ENCODE results near the gene HMCES.

HMCES gene

GRCh38 chr3:129261894-129262293 is 16.8 kb upstream of the HMCES start:
- TF ChIP-seq ZBTB7A (IDR thresholded peaks at IDR 0.05; ENCODE audit: low read depth) (no peak), NFIC (IDR thresholded peaks at IDR 0.05) (no peak), CREB1 (IDR thresholded peaks at IDR 0.05; ENCODE audit: low read depth) (no peak), TEAD4 (IDR thresholded peaks at IDR 0.05) (no peak), USF1 (IDR thresholded peaks at IDR 0.05) (no peak), CEBPB (IDR thresholded peaks at IDR 0.05) (no peak), EP300 (IDR thresholded peaks at IDR 0.05; ENCODE audit: borderline replicate concordance) (no peak), TCF12 (IDR thresholded peaks at IDR 0.05; ENCODE audit: low read depth) (no peak), RAD21 (IDR thresholded peaks at IDR 0.05; ENCODE audit: low read depth) (no peak), TAF1 (IDR thresholded peaks at IDR 0.05; ENCODE audit: low read depth) (no peak), EGR1 (IDR thresholded peaks at IDR 0.05) (no peak), FOXM1 (IDR thresholded peaks at IDR 0.05; ENCODE audit: borderline replicate concordance, low read depth) (no peak)
- TF ChIP-seq, protein P1, sequence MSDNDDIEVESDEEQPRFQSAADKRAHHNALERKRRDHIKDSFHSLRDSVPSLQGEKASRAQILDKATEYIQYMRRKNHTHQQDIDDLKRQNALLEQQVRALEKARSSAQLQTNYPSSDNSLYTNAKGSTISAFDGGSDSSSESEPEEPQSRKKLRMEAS (IDR thresholded peaks at IDR 0.05), result no peak

- TF ChIP-seq CREB1 (IDR thresholded peaks at IDR 0.05; ENCODE audit: low read depth) (no peak), CEBPB (IDR thresholded peaks at IDR 0.05) (no peak), ZBTB7A (IDR thresholded peaks at IDR 0.05; ENCODE audit: low read depth) (no peak), EP300 (IDR thresholded peaks at IDR 0.05; ENCODE audit: borderline replicate concordance) (no peak), NFIC (IDR thresholded peaks at IDR 0.05) (no peak), TCF12 (IDR thresholded peaks at IDR 0.05; ENCODE audit: low read depth) (no peak), RAD21 (IDR thresholded peaks at IDR 0.05; ENCODE audit: low read depth) (no peak), USF1 (IDR thresholded peaks at IDR 0.05) (no peak), TAF1 (IDR thresholded peaks at IDR 0.05; ENCODE audit: low read depth) (no peak), TEAD4 (IDR thresholded peaks at IDR 0.05) (no peak), EGR1 (IDR thresholded peaks at IDR 0.05) (no peak), FOXM1 (IDR thresholded peaks at IDR 0.05; ENCODE audit: borderline replicate concordance, low read depth) (no peak), YY1 (IDR thresholded peaks at IDR 0.05; ENCODE audit: low read depth) (no peak), REST (IDR thresholded peaks at IDR 0.05; ENCODE audit: low read depth) (no peak)
- TF ChIP-seq, protein P1 (IDR thresholded peaks at IDR 0.05), result no peak
These were observed 15.3 kb upstream of the HMCES start for GRCh38 chr3:129263161-129263910.

DNA sequence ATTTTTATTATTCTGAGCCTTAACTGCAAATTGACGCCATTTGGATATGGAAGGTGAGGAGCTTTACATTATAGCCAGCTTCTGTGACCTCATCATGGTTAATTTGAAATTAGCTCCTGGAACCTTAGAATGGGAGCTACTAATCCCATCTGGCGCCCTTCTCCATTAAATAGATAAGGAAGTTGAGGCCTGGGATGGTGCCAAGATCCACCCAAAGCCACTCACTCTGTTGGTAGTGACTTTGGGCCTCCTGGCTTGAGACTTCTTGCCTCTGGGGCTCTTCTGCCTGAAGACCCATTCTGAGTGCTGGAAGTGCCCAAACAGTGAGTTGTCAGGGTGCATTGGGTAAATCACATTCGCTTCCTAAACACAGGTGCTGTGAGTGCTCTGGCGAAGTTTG is 12.0 kb upstream of the HMCES start:
- TF ChIP-seq EGR1 (IDR thresholded peaks at IDR 0.05), result no peak
- no peak for TF ChIP-seq CEBPB (IDR thresholded peaks at IDR 0.05)
- no peak for TF ChIP-seq ZBTB7A (IDR thresholded peaks at IDR 0.05; ENCODE audit: low read depth)
- TF ChIP-seq USF1 (IDR thresholded peaks at IDR 0.05), result no peak
- TF ChIP-seq TCF12 (IDR thresholded peaks at IDR 0.05; ENCODE audit: low read depth), result no peak
- TF ChIP-seq TAF1 (IDR thresholded peaks at IDR 0.05; ENCODE audit: low read depth), result no peak
- TF ChIP-seq RAD21 (IDR thresholded peaks at IDR 0.05; ENCODE audit: low read depth), result no peak
- TF ChIP-seq FOXM1 (IDR thresholded peaks at IDR 0.05; ENCODE audit: borderline replicate concordance, low read depth), result no peak
- TF ChIP-seq CREB1 (IDR thresholded peaks at IDR 0.05; ENCODE audit: low read depth), result no peak
- TF ChIP-seq NFIC (IDR thresholded peaks at IDR 0.05), result no peak
- TF ChIP-seq TEAD4 (IDR thresholded peaks at IDR 0.05), result no peak
- TF ChIP-seq REST (IDR thresholded peaks at IDR 0.05; ENCODE audit: low read depth), result no peak
- no peak for TF ChIP-seq YY1 (IDR thresholded peaks at IDR 0.05; ENCODE audit: low read depth)

DNA sequence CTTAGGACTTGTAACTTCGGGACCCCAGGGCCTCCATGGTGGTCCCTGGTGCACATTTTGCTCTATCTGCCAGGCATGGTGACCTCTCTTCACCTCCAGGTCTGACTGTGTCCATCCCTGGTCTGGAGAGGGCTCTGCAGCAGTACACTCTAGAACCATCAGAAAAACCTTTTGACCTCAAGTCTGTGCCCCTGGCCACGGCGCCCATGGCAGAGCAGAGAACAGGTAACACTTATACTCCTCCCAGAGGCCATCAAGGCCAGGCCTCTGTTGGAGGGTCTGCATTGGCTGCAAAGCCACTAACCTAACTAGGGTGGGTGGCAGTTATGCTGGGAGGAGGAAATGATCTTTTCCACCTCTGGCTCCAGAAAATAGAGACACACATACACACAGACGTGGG is 10.3 kb upstream of the HMCES start:
- TF ChIP-seq TEAD4 (IDR thresholded peaks at IDR 0.05) (no peak), CEBPB (IDR thresholded peaks at IDR 0.05) (no peak), NFIC (IDR thresholded peaks at IDR 0.05) (no peak), TCF12 (IDR thresholded peaks at IDR 0.05; ENCODE audit: low read depth) (no peak), REST (IDR thresholded peaks at IDR 0.05; ENCODE audit: low read depth) (no peak), EP300 (IDR thresholded peaks at IDR 0.05; ENCODE audit: borderline replicate concordance) (no peak), TAF1 (IDR thresholded peaks at IDR 0.05; ENCODE audit: low read depth) (no peak), CREB1 (IDR thresholded peaks at IDR 0.05; ENCODE audit: low read depth) (no peak)
- TF ChIP-seq, protein P1 (IDR thresholded peaks at IDR 0.05), result no peak

Data from Ishikawa (cell line).